Measurements from ENCODE around the gene ESF1. TPM values are rescaled to one million over a fixed set of nuclear protein-coding genes. Genes with fewer than 3 reads are reported as not detected.

Gene ESF1, protein sequence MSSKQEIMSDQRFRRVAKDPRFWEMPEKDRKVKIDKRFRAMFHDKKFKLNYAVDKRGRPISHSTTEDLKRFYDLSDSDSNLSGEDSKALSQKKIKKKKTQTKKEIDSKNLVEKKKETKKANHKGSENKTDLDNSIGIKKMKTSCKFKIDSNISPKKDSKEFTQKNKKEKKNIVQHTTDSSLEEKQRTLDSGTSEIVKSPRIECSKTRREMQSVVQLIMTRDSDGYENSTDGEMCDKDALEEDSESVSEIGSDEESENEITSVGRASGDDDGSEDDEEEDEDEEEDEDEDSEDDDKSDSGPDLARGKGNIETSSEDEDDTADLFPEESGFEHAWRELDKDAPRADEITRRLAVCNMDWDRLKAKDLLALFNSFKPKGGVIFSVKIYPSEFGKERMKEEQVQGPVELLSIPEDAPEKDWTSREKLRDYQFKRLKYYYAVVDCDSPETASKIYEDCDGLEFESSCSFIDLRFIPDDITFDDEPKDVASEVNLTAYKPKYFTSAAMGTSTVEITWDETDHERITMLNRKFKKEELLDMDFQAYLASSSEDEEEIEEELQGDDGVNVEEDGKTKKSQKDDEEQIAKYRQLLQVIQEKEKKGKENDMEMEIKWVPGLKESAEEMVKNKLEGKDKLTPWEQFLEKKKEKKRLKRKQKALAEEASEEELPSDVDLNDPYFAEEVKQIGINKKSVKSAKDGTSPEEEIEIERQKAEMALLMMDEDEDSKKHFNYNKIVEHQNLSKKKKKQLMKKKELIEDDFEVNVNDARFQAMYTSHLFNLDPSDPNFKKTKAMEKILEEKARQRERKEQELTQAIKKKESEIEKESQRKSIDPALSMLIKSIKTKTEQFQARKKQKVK
- 13.7 TPM for polyA plus RNA-seq (ENCODE audit: insufficient read length)

DNA sequence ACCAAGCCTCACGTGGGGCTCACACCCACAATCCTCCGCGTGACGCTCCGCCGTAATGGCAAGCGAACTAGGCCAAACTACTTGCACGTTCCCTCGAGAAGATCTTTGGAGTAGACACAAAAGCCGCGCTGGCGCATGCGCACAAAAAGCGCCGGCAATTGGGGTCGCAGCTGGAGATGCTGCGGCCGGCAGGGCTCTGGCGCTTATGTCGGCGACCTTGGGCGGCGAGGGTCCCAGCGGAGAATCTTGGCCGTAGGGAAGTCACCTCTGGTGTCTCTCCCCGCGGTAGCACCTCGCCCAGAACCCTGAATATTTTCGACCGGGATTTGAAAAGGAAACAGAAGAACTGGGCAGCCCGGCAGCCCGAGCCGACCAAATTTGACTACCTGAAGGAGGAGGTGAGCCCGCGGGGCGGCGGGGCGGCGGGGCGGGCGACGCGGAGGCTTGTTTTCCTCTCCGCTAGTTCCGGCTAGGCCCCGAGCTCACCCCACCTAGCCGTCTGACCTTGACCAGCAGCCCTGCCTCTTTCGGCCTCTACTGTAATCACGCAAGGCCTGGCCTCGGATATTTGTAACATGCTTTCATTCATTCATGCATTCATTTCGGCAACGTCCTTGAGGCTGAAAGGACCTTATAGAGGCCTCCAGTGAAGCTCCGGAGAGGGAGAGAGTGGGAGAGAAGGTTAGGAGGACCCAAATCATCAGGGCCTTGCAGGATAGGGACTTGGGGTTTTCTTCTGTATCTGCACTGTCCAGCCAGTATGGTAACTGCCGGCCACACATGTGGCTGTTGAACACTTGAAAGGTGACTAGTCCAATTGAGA, at the start of gene ESF1, which contains the start of gene NDUFAF5:
TSS of gene ESF1 (minus strand) at position 27 of the 823 bp plus-strand sequence. CDS start 1,779 bp downstream, outside the sequence.
TSS of gene NDUFAF5 (plus strand) at position 136 of the 823 bp plus-strand sequence. CDS start at position 177, 41 bp downstream.
- peak; percentile 95 for DNase-seq

DNA sequence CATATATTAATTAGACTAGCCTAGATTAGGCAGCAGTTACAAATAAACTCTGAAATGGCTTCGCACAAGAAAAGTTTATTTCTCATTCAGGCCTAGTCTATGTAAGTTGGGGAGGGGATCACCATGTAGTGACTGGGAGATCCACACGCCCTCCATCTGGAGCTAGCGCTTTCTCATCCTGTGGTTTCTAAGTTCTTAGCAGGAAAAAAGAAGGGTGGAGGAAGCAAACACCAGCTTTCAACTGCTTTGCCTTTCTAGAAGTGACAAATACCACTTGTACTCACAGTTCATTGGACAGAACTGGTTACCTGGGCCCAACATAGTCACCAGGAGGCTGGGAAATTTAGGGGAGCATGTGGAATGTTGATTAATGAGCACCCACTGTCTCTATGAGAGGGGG, 46.8 kb upstream of the ESF1 start:
- no peak for DNase-seq

DNA sequence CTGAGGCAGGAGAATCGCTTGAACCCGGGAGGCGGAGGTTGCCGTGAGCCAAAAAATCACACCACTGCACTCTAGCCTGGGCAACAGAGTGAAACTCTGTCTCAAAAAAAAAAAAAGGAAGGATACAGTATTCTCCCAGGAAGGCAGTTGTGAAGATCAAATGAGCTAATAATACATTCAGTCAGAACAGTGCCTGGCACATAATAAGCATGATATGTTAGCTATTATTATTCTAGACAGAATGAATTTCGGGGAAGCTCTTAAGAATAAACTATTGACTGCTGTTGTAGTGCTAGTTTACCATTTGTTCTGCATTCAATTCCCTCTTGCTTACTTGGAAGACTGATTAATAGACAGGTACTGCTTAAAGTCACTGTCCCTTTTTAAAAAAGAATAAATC, 40.7 kb upstream of the ESF1 start:
- no peak for DNase-seq

DNA sequence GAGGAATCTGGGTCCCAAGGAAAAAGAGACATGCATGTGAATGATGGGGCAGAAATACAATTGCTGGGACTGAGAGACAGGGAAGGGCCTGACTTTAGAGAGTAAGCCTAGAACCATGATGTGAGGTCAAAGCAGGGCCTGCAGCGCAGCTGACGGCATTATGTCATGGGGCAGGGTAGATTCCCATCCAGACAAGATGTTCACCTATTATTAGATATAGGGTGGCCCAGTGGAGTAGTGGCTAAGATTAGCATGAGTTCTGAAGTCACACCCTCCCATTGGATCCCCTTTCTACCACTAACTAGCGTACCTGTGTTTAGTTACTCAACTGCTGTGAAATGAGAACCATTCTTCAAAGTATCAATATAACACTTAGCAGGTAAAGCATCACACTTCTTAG, 39.7 kb upstream of the ESF1 start:
- DNase-seq: no peak

DNA sequence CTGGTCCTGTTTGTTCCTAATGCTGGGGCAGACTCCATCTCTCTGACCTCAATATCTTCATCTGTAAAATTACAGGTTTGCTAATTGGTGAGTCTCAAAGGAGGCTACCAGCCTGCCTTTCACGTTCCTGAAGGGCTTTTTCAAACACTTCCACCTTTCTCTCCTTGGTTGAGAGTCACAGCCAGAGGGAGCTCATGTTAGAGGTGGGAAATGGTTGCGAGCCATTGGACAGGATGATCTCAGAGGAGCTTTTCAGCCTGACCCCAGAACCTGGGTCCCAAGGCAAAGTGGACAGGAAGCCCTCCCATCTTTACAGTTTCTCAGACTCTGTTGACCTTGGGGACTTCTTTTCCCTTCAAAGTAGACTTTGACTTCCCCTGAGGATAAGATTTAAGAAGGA, 37.7 kb upstream of the ESF1 start:
- DNase-seq: no peak

DNA sequence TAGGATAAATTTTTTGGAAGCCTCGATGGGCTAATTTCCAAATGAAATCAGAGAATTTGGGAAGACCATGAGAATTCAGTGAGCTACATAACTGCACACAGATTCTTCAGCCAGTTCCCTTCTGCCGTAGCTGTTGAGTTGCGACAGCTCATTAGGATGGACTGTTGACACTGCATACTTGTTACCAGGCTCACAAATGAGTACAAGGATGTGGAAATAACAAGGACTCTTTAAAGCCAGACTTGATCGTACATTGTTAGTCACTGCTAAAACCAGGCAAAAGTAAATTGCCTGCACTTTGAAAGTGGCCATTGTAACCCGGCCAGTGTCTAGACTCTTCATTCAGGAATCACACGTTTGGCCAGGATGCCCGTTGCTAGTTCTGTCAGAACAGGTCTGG, 37.2 kb upstream of the ESF1 start:
- no peak for DNase-seq

DNA sequence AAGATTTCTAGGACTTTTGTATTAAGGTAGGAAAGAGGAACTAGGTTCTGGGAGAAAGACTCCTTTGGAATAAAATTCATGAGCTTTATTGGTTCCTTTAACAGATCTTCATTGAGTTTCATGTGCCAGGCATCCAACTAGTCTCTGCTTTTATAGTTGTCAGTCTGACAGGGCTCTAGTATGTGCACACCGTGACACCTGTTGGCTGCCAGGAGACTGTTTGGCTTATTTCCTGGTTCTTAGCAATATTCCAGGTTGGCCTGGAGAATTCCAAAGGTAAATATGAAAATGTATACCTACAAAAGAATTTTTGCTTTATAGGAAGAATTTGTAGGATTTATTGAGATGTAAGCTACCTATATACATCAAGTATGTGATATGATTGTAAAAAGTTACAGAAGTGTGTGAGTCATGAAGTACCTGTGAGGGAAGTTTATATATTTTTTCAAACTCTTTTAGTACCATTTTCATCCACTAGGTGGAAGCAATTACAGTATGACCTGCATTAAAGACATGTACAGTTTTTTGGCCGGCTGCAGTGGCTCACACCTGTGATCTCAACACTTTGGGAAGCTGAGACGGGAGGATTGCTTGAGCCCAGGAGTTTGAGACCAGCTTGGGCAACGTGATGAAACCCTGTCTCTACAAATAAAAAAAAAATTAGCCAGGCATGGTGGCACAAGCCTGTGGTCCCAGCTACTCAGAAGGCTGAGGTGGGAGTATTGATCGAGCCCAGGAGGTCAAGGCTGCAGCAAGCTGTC, 35.3 kb upstream of the ESF1 start:
- peak; percentile 34 for DNase-seq

DNA sequence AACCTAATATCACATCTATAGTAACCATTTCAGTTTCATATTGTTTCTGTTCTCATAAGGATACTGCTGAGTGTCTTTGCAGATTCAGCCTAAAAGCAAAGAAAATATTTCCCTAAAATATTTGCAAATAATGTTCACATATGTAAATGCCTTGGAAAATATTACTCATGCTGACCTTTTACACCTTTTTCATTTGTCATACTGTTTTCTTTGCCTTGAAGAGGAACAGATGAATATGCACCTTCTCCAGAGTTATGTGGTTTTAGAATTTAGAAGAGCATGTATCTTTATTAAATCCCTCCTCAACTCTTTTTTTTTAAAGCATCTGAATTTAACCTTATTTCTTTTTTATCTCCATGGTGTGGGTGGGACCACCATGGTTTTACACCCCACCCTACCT, 32.6 kb upstream of the ESF1 start:
- DNase-seq: no peak

DNA sequence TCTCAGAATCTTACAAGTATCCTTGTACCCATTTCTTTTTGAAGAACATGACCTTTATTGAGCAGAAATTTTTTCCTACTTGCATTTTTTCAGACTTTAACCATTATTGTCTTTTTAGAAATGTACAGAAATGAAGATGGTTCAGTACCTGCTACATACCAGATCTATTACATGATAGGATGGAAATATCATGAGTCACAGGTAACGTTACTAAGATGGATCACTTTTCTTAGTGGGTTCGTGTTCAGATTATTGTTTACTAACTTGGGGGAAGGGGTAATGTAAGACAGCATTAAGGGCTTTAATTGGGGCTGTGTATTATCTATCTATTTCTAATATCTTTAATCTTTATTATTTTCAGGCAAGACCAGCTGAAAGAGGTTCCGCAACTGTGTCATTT, 32.0 kb upstream of the ESF1 start:
- DNase-seq: no peak

DNA sequence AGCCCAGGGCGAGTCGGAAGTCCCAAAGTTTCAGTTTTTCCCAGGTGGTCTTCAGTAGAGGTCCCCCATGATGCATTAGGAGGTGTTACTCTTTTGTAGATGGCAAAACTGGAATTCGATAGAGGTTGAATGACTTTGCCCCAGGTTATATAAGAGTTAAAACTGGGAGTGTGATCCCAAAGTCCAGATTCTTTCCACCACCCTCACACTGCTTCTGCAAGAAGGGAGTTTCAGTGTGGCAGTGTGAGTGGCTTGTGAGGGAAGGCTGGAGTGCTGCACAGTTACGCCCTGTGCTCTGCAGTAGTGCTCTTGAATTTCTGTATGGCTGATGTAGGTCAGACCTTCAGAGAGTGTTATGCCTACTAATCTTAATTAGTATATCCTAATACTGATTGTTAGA, 30.0 kb upstream of the ESF1 start:
- DNase-seq: no peak

DNA sequence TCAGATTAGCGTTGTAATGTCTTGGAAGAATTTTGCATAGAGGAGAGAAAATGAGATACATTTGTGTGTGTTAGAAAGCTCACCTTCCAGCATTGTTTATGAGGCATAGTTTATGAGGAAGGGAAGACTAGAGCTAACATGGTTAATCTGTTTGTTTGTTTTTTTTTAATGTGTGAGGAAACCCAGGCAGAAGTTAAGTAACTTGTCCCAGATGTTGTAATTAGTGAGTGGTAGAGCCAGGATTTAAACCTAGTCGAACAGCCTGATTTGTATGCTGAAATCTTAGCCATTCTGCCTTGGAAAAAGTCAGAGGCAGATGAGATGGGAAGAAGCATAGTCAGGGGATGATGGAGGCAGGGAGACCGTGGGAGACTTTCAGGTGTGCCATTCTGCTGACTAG, 29.2 kb upstream of the ESF1 start:
- no peak for DNase-seq

DNA sequence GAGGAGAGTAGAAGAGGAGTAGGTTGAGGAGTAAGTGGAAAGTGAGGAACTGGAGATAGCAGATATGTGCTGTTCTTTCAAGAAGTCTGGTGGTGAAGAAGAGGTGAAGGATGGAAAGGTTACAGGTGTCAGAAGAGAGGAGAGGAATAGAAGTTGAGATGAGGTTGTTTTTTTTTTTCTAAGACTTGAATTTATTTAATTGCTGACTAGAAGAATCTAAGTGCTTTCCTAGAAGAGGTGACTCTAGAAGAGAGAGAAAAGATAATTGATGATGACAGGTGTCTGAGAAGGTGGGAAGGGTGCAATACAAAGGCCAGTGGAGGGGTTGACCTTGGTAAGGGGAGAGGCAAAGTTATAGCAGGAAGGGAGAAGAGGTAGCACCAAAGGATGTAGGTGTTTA, 25.7 kb upstream of the ESF1 start:
- no peak for DNase-seq

DNA sequence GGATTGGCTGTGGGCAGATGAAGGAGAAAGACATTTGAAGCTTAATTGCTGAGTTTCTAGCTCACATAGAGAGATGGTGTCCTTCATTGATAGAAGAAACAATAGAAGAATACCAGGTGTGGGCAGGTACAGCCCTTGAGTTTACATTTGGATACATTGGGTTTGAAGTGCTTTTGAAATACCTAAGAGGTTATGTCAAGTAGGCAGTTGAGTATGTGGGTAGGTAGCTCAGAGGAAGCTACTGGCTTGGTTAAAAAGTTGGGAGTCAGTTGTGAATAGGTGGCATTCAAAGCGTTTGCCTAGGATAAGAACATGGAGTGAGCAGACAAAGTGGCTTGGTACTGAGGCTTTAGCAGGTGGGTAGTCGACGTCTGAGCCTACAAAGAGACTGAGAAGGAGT, 25.1 kb upstream of the ESF1 start:
- no peak for DNase-seq

DNA sequence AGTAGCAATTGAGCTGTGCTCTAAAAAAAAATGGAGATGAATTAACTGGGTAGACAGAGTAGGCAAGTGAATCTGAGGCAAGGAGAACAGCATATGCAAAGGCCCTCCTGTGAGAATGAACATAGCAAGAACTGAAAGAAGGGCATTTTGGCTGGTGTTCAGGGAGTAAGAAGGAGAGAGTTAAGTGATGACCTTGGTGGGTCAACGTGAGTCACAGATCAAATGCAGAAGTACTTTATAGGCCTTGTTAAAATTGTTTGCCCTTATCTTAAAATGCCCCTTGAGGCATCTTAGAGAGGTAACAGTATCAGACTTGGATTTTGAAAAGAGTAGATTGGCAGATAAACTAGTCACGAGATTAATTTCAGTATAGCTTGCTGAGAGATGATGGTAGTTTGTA, 24.7 kb upstream of the ESF1 start:
- DNase-seq: no peak

DNA sequence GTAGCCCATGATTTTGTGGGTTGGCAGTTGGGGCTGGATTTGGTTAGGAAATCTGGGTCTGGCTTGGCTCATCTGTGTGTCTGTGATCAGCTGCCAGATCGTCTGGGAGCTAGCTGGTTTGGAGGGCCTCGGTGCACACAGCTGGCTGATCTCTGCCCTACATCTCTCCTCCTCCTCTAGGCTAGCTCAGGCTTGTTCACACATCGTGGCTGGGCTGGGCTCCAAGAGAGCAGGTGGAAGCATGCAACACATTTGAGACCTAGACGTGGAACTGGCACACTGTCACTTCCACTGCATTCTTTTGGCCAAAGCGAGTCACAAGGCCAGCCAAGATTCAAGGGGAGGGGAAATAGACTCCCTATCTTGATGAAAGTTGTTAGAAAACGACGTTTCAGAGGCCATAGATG, 16.0 kb upstream of the ESF1 start:
- peak; percentile 38 for DNase-seq

DNA sequence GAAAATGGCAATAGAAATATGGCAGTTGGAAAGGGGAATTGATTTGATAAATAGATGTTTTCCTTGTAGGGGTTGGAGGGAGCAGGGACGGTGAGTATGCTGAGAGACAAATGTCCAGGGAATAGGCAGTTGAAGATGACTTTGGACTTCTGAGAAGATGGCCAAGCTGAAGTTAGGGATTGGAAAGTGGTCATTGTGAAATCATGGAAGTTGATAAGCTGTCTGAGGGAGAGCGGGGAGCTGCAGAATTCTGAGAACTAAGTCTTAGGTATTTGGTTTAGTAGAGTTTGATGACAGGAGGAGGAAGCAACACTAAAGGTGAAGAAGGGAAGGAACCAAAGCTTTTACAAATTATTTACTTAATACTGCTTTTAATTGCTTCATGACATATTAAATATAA, 15.3 kb upstream of the ESF1 start:
- DNase-seq: no peak

DNA sequence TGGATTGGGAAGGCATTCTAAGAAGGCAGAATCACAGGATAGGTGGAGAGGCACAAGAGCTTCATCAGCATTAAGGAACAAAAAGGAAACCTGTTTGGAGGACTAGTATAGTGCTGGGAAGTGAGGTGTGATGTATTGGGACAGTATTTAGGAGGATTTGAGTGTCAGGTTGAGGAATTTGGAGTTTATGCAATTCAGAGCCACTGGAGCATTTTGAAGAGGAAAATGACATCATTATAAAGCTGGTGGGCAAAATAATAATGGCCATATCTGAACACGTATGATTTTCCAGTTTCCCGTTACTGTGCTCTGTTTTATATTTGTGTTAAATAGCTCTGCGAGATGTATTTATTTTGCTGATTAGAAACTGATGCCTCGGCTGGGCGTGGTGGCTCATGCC, 14.3 kb upstream of the ESF1 start:
- no peak for DNase-seq

DNA sequence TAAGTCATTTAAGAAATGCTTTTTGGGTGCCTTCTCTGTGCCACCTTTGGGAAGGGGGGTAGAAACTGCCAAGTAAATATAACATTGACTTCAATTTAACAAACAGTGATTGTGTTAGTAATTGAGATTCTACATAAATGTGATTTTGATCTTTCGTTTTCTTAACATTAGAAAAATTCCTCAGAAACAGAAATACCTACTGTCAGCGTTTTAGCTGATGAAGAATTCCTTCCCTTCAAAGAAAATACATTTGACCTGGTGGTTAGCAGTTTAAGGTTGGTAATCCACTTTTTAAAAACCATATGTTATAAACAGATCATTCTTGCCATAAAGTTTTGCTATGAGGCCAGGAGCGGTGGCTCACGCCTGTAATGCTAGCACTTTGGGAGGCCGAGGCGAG, 9.9 kb upstream of the ESF1 start:
- no peak for DNase-seq

DNA sequence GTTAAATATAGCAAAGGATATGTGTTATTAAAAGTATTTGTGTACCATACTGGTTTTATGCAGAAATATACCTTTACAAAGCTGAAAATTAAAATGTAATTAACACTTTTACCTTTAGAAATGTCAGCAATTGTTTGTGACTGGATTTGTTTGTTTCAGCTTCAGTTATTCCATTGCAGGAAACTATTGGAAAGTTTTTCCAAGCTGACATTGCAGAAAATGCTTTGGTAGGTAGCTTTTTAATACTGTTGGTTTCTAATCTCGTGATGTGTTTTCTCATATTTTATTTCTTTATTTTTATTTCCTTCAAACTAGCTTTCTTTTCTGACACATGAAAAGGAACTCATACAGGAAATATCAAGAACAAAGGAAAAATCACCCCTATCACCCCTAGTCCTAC, 8.3 kb upstream of the ESF1 start:
- DNase-seq: no peak

DNA sequence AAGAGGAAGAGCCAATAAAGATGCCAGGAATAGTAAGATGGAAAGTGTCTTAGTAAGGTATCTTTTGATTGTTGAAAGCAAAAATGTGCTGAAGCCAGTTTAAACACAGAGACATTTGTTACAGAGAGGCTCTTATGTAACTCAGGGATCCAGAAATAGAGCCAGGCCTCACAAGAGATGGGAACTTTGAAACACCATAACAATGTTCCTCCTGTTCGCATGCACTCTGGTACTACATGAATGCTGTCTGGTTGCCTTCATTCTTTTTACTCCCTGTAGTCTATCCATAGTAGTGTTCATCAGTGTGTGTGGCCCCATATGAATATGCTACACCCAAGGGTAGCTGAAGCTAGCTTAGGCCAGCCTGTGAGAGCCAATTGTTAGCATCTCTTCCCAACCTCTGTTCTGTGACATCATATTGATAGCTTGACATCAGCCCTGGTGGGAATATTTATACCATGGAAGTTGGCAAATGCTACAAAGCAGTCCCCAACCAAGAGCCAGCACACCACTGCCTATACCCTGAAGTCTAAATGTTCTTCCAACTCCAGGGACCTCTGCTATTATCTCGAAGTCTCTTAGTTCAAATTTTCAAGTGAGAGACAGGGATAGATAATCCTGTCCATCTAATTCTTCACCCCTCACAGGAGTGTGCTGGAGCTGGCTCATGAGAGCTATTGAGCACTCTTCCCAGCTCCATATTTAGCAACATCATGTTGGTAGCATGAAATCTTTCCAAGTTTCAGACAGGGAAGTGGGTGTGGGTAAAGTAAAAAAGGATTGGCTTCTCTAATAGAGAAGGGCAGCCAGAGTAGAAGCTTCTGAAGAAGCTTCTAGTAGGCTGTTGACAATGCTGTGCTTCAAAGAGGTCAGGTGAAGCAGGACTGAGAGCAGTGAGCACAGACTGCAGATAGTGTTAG, 7.1 kb upstream of the ESF1 start:
- DNase-seq: peak; percentile 5

DNA sequence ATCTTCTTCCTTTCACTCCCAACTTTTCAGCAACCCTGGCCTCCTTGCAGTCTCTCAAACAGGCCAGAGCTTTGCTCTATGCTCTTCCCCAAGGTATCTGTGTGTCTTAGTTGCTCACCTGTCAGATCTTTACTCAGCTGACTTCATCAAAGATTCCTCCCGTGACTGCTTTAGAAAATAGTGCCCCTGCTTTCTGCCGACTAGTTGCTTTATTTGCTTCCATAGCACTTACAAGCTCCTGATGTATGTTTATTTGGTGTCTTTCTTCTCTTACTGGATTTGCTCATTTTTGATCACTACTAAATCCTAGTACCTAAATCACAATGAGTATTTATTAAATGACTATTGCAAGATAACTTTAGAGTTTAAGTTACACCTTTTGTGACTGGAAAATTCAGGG, 6.0 kb upstream of the ESF1 start:
- no peak for DNase-seq

Measured in hindlimb muscle (tissue), 1 donor.